ENCODE measurements around the gene CCR6. TPM values are rescaled to one million over a fixed set of nuclear protein-coding genes. Genes with fewer than 3 reads are reported as not detected.
A peak's percentile ranks its signal among the peaks of the same experiment; 100 is the strongest.

Gene CCR6
- total and polyA plus RNA-seq, 2 of the 13 experiments (the other 11 are each of a cell fraction or from before 2014, with no cell fraction given): 4.5 to 8.7 TPM

DNA sequence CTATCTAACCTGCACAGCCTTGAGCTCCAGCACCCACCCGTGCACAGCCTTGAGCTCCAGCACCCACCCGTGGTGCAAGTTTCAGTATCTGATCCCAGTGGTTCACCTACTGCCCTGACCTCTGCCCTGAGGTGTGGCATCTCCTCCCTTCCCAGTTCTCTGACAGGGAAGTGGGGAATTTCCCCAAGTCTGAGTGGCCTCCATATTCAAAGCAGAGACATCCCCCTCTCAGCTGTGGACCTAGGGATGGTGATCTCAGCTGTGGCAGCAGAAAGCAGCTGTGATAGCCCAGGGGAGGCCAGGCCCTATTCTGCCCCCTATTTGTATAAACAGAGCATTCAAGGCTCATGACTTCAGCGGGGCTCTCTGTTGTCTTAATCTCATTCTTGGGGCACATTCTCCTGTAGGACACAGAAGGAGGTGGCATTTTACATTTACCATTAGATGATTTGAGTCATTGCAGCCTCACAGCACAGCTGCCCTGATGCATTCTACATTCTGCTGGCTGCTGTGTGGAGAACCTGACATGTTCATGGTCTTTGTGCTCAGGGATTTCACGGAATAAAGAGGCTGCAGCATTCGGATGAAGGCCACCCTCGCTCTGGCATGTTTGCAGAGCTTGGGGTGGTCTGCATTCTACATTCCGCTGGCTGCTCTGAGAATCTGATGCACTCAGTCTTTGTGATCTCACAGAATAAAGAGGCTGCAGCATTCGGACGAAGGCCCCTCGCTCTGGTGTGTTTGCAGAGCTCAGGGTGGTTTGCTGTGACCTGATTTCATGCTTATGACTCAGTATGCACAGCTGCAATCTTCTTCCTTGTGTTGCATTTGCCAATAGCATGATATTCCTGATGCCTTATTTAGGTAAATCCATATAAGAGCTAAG, 17.9 kb downstream of the CCR6 start (continued):
- TF ChIP-seq, protein P1, sequence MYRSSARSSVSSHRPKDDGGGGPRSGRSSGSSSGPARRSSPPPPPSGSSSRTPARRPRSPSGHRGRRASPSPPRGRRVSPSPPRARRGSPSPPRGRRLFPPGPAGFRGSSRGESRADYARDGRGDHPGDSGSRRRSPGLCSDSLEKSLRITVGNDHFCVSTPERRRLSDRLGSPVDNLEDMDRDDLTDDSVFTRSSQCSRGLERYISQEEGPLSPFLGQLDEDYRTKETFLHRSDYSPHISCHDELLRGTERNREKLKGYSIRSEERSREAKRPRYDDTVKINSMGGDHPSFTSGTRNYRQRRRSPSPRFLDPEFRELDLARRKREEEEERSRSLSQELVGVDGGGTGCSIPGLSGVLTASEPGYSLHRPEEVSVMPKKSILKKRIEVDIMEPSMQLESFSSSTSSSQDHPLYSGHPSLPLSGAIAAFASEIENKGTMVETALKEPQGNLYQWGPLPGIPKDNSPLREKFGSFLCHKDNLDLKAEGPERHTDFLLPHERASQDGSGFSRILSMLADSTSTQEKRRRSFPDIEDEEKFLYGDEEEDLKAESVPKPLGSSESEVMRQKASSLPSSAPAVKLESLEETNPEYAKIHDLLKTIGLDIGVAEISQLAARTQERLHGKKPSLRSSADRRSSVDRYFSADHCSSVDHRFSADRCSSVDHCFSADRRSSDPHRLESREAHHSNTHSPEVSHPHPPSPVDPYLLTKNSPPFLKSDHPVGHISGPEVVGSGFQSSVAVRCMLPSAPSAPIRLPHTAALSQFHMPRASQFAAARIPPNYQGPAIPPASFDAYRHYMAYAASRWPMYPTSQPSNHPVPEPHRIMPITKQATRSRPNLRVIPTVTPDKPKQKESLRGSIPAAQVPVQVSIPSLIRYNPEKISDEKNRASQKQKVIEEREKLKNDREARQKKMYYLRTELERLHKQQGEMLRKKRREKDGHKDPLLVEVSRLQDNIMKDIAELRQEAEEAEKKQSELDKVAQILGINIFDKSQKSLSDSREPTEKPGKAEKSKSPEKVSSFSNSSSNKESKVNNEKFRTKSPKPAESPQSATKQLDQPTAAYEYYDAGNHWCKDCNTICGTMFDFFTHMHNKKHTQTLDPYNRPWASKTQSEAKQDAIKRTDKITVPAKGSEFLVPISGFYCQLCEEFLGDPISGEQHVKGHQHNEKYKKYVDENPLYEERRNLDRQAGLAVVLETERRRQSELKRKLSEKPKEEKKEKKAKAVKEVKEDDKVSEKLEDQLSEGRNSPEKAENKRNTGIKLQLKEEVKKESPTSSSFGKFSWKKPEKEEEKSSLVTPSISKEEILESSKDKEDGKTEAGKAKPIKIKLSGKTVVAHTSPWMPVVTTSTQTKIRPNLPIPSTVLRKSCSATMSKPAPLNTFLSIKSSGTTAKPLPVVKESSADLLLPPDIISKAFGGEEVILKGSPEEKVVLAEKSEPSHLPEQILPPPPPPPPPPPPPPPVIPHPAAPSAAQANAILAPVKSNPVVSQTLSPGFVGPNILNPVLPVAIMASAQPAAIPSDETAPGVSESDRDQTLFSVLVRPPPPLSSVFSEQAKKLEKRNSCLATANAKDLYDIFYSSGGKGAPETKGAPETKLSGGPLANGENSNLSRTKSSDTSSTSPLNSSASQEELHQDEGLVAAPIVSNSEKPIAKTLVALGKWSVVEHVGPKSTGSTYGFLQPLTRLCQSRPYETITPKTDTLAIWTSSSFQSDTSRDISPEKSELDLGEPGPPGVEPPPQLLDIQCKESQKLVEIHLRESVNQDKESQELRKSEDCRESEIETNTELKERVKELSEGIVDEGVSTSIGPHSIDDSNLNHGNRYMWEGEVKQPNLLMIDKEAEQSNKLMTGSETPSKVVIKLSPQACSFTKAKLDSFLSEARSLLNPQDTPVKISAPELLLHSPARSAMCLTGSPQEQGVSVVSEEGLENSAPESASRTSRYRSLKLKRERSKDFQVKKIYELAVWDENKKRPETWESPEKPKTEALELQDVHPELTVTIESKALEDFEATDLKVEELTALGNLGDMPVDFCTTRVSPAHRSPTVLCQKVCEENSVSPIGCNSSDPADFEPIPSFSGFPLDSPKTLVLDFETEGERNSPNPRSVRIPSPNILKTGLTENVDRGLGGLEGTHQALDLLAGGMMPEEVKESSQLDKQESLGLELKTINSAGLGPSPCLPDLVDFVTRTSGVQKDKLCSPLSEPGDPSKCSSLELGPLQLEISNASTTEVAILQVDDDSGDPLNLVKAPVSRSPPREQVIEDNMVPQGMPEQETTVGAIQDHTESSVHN (CRISPR knock-in tag; IDR thresholded peaks at IDR 0.05): 0 out of 2 replicates have a peak, but pooled peaks have one; percentile 71
- TF ChIP-seq FIP1L1 (IDR thresholded peaks at IDR 0.05; ENCODE audit: borderline replicate concordance, insufficient read depth, low read depth, low read length) (no peak), ZNF589 (CRISPR knock-in tag; conservative IDR thresholded peaks at IDR 0.05) (no peak), TBX3 (IDR thresholded peaks at IDR 0.05; ENCODE audit: borderline replicate concordance) (no peak), ZNF780A (CRISPR knock-in tag; IDR thresholded peaks at IDR 0.05) (no peak), YEATS4 (CRISPR knock-in tag; IDR thresholded peaks at IDR 0.05; ENCODE audit: borderline replicate concordance) (peak; percentile 34; the same call in 1 of the 2 replicates), ZNF232 (CRISPR knock-in tag; IDR thresholded peaks at IDR 0.05; ENCODE audit: borderline replicate concordance) (0 out of 2 replicates have a peak, but pooled peaks have one; percentile 53), STAG1 (CRISPR knock-in tag; IDR thresholded peaks at IDR 0.05) (peak; percentile 17), SUZ12 (IDR thresholded peaks at IDR 0.05; ENCODE audit: low read depth, low read length) (no peak), PHF20 (CRISPR knock-in tag; IDR thresholded peaks at IDR 0.05) (no peak), ELF3 (CRISPR knock-in tag; IDR thresholded peaks at IDR 0.05) (peak; percentile 93), GZF1 (CRISPR knock-in tag; IDR thresholded peaks at IDR 0.05) (no peak), CREM (IDR thresholded peaks at IDR 0.05) (no peak), CREM (CRISPR knock-in tag; IDR thresholded peaks at IDR 0.05) (no peak), ATM (IDR thresholded peaks at IDR 0.05; ENCODE audit: borderline replicate concordance) (no peak), ZNF564 (CRISPR knock-in tag; IDR thresholded peaks at IDR 0.05) (no peak)
- TF ChIP-seq, protein P2, sequence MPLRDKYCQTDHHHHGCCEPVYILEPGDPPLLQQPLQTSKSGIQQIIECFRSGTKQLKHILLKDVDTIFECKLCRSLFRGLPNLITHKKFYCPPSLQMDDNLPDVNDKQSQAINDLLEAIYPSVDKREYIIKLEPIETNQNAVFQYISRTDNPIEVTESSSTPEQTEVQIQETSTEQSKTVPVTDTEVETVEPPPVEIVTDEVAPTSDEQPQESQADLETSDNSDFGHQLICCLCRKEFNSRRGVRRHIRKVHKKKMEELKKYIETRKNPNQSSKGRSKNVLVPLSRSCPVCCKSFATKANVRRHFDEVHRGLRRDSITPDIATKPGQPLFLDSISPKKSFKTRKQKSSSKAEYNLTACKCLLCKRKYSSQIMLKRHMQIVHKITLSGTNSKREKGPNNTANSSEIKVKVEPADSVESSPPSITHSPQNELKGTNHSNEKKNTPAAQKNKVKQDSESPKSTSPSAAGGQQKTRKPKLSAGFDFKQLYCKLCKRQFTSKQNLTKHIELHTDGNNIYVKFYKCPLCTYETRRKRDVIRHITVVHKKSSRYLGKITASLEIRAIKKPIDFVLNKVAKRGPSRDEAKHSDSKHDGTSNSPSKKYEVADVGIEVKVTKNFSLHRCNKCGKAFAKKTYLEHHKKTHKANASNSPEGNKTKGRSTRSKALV (CRISPR knock-in tag; IDR thresholded peaks at IDR 0.05): peak; percentile 84
- TF ChIP-seq, protein P3, sequence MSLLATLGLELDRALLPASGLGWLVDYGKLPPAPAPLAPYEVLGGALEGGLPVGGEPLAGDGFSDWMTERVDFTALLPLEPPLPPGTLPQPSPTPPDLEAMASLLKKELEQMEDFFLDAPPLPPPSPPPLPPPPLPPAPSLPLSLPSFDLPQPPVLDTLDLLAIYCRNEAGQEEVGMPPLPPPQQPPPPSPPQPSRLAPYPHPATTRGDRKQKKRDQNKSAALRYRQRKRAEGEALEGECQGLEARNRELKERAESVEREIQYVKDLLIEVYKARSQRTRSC (CRISPR knock-in tag; IDR thresholded peaks at IDR 0.05; ENCODE audit: low read depth): no peak

All from HepG2 (cell line).